ENCODE results near the gene MRI1.

The MRI1 gene

GRCh38 chr19:13821292-13821691 is 57.0 kb downstream of the MRI1 start:
- DNase-seq (ENCODE audit: low read depth in 1 of 2, low spot score in 1 of 2), result no peak

GRCh38 chr19:13823256-13823655 is 58.9 kb downstream of the MRI1 start:
- DNase-seq (ENCODE audit: low read depth in 1 of 2, low spot score in 1 of 2), result no peak
